Type B pancreatic cell (in vitro differentiated cells): ENCODE measurements around the gene DOCK4. TPM values are rescaled to one million over a fixed set of nuclear protein-coding genes. Genes with fewer than 3 reads are reported as not detected.

ENCODE experiments used
- DNase-seq: peaks from one replicate; pipeline ENCODE4 v3.0.0; 2021; ENCODE audit warnings: mixed read lengths; ENCODE audit not compliant: unreplicated experiment; ENCODE audit errors: extremely low spot score
- H3K27ac Mint-ChIP-seq: 2 replicates; pipeline ENCODE4 v1.8.0; 2021; ENCODE audit warnings: mild to moderate bottlenecking, mixed read lengths
- H3K27me3 Mint-ChIP-seq: 2 replicates; pipeline ENCODE4 v1.8.0; 2021; ENCODE audit warnings: mixed read lengths
- H3K36me3 Mint-ChIP-seq: 2 replicates; pipeline ENCODE4 v1.8.0; 2021; ENCODE audit warnings: mixed read lengths
- H3K4me1 Mint-ChIP-seq: one replicate; pipeline ENCODE4 v1.8.0; 2021; ENCODE audit warnings: mixed read lengths; ENCODE audit not compliant: unreplicated experiment
- H3K4me3 Mint-ChIP-seq: 2 replicates; pipeline ENCODE4 v1.8.0; 2021; ENCODE audit warnings: mild to moderate bottlenecking, mixed read lengths
- H3K9me3 Mint-ChIP-seq: 2 replicates; pipeline ENCODE4 v1.8.0; 2021; ENCODE audit warnings: mixed read lengths
- CTCF ChIP-seq: fragments of 200-600 bp; sonication (generic); conservative IDR thresholded peaks from 2 replicates; pipeline ENCODE4 v1.5.0; 2021; ENCODE audit warnings: antibody characterized with exemption, mild to moderate bottlenecking
- total RNA-seq: library from RNA; stranded (reverse); gene quantifications from 2 replicates; pipeline ENCODE4 v1.2.1, GENCODE V29; 2021; ENCODE audit warnings: low replicate concordance

Gene DOCK4
- total RNA-seq, 1 donor from 2014 or later = 24.6 TPM

DNA sequence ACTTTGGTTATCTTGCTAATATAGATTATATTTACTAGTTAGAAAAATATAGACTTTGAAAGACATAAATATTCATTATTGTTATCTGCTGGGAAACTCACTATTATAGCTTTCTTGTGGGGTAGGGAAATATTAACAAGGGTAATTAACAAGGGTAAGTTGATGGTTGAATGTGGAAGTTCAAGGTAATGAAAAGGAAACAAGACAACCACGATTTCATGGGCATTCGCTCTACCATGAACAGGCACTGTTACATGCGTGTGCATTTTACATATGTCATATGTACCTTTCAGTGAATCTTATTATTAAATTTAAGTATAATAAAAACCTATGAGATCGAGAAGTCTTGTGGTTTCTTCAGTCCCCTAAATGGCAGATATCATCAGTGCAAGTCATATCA, 392.9 kb downstream of the DOCK4 start:
- no peak overlapping the region for H3K27ac Mint-ChIP-seq
- H3K4me3 Mint-ChIP-seq = no peak overlapping the region
- DNase-seq = no peak
- H3K4me1 Mint-ChIP-seq = no peaks in the 10 kb centered on the region
- TF ChIP-seq CTCF = no peak
- H3K27me3 Mint-ChIP-seq = no peaks in the 10 kb centered on the region
- H3K9me3 Mint-ChIP-seq = no peaks in the 10 kb centered on the region
- H3K36me3 Mint-ChIP-seq = peaks cover 19% of the 10 kb centered on the region

DNA sequence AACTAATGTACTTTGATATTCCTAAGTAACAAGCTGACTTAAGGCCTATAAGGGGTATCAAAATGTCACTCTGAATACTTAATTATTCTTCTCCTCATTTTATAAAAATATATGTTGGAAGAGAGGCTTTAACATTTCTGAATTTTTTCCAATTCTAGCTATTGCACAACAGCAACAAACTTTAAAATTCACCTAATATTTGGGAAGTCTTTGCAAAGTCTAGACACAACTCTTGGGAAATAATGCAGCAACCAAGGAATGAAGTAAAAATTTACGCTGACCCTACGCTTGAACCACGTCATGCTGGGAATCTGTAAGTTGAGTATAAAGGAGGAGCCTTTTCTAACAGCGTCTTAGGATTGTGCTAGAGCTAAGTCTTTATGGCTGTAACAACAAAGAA, 400.0 kb downstream of the DOCK4 start:
- no peaks in the 10 kb centered on the region for H3K27me3 Mint-ChIP-seq
- no peak for TF ChIP-seq CTCF

DNA sequence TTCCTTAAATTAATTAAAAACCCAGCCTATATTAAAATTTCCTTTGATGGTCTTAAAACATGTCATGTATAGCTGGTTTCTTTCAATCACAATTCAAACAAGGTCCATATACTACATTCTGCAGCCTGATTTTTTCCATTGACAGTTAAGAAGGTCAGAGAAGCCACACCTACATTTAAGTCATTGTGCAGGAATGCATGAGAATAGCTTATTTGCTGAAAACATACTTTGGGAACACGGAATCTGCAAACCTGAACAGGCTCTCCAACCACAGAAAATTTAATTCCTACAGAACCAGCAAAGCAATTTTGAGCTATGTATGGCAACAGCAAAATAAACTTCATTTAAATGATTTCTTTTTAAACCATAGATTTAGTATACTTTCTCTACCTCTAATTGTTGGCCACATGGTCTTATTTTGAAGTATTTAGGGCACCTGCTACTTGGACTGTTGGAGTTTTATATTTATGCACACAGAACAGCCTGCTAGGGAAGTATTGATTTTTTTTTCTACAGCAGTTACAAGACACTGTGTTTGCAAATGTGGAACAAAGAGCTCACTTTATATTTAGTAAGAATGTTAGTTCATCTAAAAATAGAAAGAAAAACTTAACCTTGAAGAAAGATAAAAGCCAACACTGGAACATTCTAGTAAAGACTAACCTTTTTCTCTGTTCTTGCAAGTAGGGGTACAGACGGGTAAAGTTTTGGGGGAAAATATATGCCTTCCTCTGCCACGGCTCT, 403.0 kb downstream of the DOCK4 start:
- TF ChIP-seq CTCF = no peak
- Mint-ChIP-seq H3K4me1 (peaks cover 4% of the 10 kb centered on the region), H3K27ac (peak overlapping the region; percentile 66), H3K9me3 (peaks cover 21% of the 10 kb centered on the region), H3K4me3 (peak overlapping the region; percentile 21), H3K27me3 (no peaks in the 10 kb centered on the region), H3K36me3 (peaks cover 39% of the 10 kb centered on the region)
- DNase-seq = no peak

More for the DNA sequence above, 400.0 kb downstream of the DOCK4 start:
- peaks cover 42% of the 10 kb centered on the region for H3K36me3 Mint-ChIP-seq
- H3K4me3 Mint-ChIP-seq = no peak overlapping the region
- DNase-seq = no peak
- peaks cover 4% of the 10 kb centered on the region for H3K4me1 Mint-ChIP-seq
- H3K27ac Mint-ChIP-seq = no peak overlapping the region
- peaks cover 16% of the 10 kb centered on the region for H3K9me3 Mint-ChIP-seq

GRCh38 chr7:111802194-111802772, 403.9 kb downstream of the DOCK4 start:
- Mint-ChIP-seq H3K27me3 (no peaks in the 10 kb centered on the region), H3K4me1 (peaks cover 4% of the 10 kb centered on the region), H3K4me3 (no peak overlapping the region), H3K27ac (no peak overlapping the region), H3K36me3 (peaks cover 36% of the 10 kb centered on the region), H3K9me3 (peaks cover 21% of the 10 kb centered on the region)
- TF ChIP-seq CTCF = no peak
- DNase-seq = no peak

- Mint-ChIP-seq H3K27ac (no peak overlapping the region), H3K9me3 (peaks cover 27% of the 10 kb centered on the region), H3K4me3 (no peak overlapping the region), H3K4me1 (peaks cover 4% of the 10 kb centered on the region), H3K36me3 (peaks cover 42% of the 10 kb centered on the region), H3K27me3 (no peaks in the 10 kb centered on the region)
- no peak for DNase-seq
- no peak for TF ChIP-seq CTCF
Observed at GRCh38 chr7:111801277-111801676, 404.9 kb downstream of the DOCK4 start.
